ENCODE data around the gene DCAF4.
"Not testable (repeated sequence)": the region's sequence is repeated elsewhere in the genome, so short reads cannot be mapped to it uniquely, and the experiment has no call there.

DCAF4 gene

GRCh38 chr14:72970058-72970630 lies 43.9 kb downstream of the DCAF4 start:
- no peak for DNase-seq (ENCODE audit: low read depth in 2 of 2)

GRCh38 chr14:72970824-72971434 lies 44.7 kb downstream of the DCAF4 start:
- DNase-seq (ENCODE audit: low read depth in 2 of 2): no peak

- DNase-seq (ENCODE audit: low read depth in 2 of 2): no peak
Observed at GRCh38 chr14:72974661-72975060, 48.4 kb downstream of the DCAF4 start.

- DNase-seq (ENCODE audit: low read depth in 2 of 2): no peak
Observed at GRCh38 chr14:72975770-72976169, 49.5 kb downstream of the DCAF4 start.

- no peak for DNase-seq (ENCODE audit: low read depth in 2 of 2)
Observed at GRCh38 chr14:72978856-72979255, 52.6 kb downstream of the DCAF4 start.

- DNase-seq (ENCODE audit: low read depth in 2 of 2): no peak
Observed at GRCh38 chr14:72980863-72981262, 54.6 kb downstream of the DCAF4 start.

GRCh38 chr14:72982146-72982708 lies 56.0 kb downstream of the DCAF4 start:
- no peak for DNase-seq (ENCODE audit: low read depth in 2 of 2)

- DNase-seq (ENCODE audit: low read depth in 2 of 2): no peak
Observed at GRCh38 chr14:72986214-72986613, 60.0 kb downstream of the DCAF4 start.

- no peak for DNase-seq (ENCODE audit: low read depth in 2 of 2)
Observed at GRCh38 chr14:72986857-72987256, 60.6 kb downstream of the DCAF4 start.

- no peak for DNase-seq (ENCODE audit: low read depth in 2 of 2)
Observed at GRCh38 chr14:72990171-72990570, 63.9 kb downstream of the DCAF4 start.

- DNase-seq (ENCODE audit: low read depth in 2 of 2): no peak
Observed at GRCh38 chr14:72996916-72997315, 70.7 kb downstream of the DCAF4 start.

- DNase-seq (ENCODE audit: low read depth in 2 of 2): no peak
Observed at GRCh38 chr14:72998252-72998903, 72.1 kb downstream of the DCAF4 start.

- DNase-seq (ENCODE audit: low read depth in 2 of 2): no peak
Observed at GRCh38 chr14:72999316-72999715, 73.1 kb downstream of the DCAF4 start.

GRCh38 chr14:73000073-73000472 lies 73.8 kb downstream of the DCAF4 start:
- no peak for DNase-seq (ENCODE audit: low read depth in 2 of 2)

- DNase-seq (ENCODE audit: low read depth in 2 of 2): no peak
Observed at GRCh38 chr14:73003681-73004080, 77.4 kb downstream of the DCAF4 start.

- not testable (repeated sequence) for DNase-seq (ENCODE audit: low read depth in 2 of 2)
Observed at GRCh38 chr14:73004641-73005040, 78.4 kb downstream of the DCAF4 start.

GRCh38 chr14:73007835-73008234 lies 81.6 kb downstream of the DCAF4 start:
- no peak for DNase-seq (ENCODE audit: low read depth in 2 of 2)

GRCh38 chr14:73008501-73008900 lies 82.2 kb downstream of the DCAF4 start:
- DNase-seq (ENCODE audit: low read depth in 2 of 2): no peak
